Fibroblast of skin of right quadriceps (primary cell): ENCODE results near the gene LRIT1.

Experiments
- DNase-seq: peaks from one replicate; pipeline ENCODE4 v3.0.0-alpha.2; 2013

The LRIT1 gene

GRCh38 chr10:84254552-84255478 lies 13.5 kb upstream of the LRIT1 start:
- no peak for DNase-seq

GRCh38 chr10:84248794-84249193 lies 7.4 kb upstream of the LRIT1 start:
- no peak for DNase-seq

- DNase-seq = no peak
Observed at GRCh38 chr10:84247496-84247895, 6.2 kb upstream of the LRIT1 start.

GRCh38 chr10:84244651-84245270 lies 3.4 kb upstream of the LRIT1 start, which contains the start of gene RGR:
TSS of gene RGR (plus strand) at chr10:84245053. CDS start at chr10:84245091, 38 bp downstream.
- DNase-seq = no peak

DNA sequence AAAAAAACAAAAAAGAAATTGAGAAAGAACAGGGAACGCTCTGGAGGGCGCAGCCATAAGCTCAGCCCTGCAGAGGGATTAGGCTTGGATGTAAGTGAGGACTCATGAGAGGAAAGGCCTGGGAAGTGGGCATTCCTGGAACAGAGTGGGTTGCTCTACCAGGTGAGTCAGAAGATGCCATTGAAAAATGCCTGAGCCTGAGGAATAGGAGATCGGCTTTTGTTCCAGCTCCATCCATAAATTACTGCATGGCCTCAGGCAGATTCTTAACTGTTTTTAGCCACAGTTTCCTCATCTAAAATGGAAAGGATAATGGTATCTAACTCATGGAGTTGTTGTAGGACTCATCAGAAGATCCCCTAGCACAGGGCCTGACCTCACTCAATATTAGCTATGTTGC lies 2.4 kb upstream of the LRIT1 start:
- no peak for DNase-seq

DNA sequence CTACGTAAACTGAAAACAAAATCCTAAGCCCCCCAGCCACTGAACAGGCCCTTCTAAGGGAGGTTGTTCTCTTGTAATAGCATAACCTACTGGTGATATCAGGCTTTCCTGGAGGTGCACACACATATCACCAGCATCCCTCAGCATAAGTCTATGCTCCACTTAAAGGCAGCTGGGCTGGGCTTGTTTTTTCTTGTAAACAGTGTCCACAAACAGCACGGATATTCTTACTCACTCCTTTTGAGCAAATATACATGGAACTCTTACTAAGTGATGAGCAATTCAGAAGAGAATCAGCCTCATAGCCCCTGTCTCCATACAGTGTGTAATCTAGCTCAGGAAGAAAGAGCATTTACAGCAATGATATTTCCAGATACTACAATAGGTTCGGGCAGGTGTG lies 2.4 kb downstream of the LRIT1 start:
- no peak for DNase-seq

- no peak for DNase-seq
Observed at GRCh38 chr10:84237199-84238051, 3.9 kb downstream of the LRIT1 start.

DNA sequence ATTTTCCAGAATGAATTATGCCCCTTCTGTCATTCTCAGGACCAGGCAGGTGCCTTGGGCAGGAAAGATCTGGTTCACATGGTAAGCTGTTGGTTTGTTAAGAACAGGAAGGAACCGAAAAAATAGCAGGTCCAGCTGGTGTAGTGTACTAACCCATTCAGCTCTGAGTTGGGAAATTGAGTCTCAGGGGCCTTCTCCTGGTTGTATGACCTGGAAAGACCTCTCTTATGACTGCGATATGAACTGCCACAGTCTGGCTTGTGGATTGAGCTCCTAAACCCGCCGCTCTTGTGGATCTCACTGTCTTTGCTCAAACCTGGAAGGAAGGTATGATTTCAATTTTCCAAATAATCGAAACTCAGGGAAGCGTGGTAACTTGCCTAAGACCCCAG lies 4.5 kb downstream of the LRIT1 start:
- no peak for DNase-seq

- no peak for DNase-seq
Observed at GRCh38 chr10:84235096-84235495, 6.2 kb downstream of the LRIT1 start.

GRCh38 chr10:84234479-84234878 lies 6.9 kb downstream of the LRIT1 start:
- DNase-seq = no peak

GRCh38 chr10:84233940-84234339 lies 7.4 kb downstream of the LRIT1 start:
- no peak for DNase-seq

DNA sequence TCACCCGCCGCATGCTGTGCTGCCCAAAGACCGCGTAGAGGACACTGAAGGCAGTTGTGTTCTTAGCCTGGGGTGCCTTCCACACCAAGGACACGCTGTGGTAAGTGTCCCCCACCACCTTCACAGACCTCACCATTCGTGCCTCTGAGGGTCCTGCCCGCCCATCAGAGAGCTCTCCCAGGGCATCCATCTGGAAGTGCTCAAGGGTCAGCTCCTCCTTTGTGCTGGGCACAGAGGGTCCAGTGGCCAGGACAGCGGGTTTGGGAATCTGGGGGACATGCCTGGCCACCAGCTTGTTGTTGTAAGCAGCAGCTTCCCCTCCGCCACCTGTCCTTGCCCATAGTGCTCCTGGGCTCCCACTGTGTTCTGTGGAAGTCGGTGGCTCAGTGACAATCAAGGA lies 9.0 kb downstream of the LRIT1 start:
- no peak for DNase-seq

GRCh38 chr10:84230359-84230758 lies 11.0 kb downstream of the LRIT1 start:
- no peak for DNase-seq

- no peak for DNase-seq
Observed at GRCh38 chr10:84227810-84228209, 13.5 kb downstream of the LRIT1 start.

DNA sequence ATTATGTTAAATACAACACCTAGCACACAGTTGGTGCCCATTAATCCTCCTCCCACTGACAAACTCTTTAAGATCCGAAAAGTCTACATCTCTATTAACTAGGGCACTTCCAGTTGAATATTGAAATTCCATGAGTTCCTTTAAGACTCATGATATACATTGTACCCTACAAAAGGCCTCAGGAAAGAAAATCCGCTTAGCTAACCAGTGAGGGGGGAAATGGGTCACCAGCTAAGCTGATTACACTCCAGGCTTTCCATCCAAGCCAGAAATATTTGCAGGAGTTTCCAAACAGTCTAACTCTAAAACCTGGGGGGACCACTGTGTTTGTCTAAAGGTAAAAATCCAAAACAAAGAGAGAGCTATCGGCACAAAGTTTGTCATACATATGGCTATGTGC lies 14.7 kb downstream of the LRIT1 start:
- DNase-seq = no peak

DNA sequence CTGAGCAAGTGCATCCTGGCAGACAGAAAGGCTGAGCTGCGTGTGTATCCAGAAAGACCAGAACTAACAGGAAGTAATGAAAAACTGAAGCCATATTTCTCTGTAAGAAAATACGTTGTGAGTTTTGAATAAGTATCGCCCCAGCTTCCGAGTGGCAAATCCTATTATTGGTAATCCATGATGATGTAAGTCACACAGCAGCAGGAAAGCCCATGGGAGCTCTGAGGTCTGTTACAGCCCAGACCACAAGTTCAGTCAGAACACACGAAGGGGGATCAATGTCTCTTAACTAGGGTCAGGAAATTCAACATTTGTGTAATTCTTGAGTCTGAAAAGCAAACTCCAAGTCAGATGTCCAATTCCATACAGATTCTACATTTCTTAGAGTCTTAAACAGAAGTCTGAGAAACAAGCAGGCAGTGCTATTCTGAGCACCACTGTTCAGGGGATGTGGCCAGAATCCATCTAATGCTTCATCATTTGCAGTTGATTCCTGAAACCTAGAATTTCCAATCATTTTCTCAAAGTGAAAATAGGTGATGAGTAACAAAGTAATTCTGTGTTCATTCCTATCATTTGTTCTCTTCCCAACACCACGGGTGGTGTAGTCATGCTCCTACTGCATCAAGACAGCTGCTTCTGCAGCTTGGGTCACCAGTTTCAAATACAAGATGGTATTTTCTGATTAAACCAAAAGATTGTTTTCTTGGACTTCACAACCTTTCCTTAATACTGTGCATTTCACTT lies 15.7 kb downstream of the LRIT1 start, which contains the start of gene LRIT2:
Gene LRIT2 (minus strand): TSS at position 118 of the 747 bp plus-strand sequence. CDS start 24 bp downstream, at position 94.
- DNase-seq = no peak

- no peak for DNase-seq
Observed at GRCh38 chr10:84224411-84225028, 16.8 kb downstream of the LRIT1 start.

GRCh38 chr10:84221916-84222315 lies 19.4 kb downstream of the LRIT1 start:
- DNase-seq = no peak

GRCh38 chr10:84217746-84218145 lies 23.6 kb downstream of the LRIT1 start:
- DNase-seq = no peak

- no peak for DNase-seq
Observed at GRCh38 chr10:84216834-84217233, 24.5 kb downstream of the LRIT1 start.

DNA sequence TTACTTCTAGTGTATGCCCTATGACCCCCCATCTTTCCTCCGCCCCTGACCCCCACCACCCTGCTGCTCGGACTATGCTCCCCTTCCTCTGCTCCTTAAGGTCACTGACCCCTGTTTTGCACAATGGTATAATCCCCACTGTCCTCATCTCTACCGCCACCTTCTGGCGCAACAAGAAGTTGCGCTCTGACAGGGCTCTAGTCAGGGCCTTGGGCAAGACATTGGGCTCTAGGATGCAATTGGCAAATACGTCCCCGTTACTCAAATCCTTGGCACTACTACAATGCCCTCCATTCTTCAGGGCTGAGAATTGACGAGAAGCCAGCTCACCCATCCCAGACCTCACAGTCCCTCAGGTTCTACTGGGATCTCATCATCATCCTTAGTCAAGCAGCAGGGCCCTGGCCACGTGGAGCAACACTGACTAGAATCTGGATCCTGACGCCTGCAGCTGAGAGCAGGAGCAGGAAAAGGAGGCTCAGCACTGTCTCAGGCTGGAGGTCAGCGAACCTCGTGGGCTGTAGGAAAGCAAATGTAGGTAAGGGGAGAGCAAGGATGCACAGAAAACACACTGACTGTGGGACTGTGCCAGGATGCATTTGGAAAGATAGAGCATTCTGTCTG lies 26.6 kb downstream of the LRIT1 start:
- no peak for DNase-seq
